ENCODE results near the gene VTN.

VTN gene

GRCh38 chr17:28370035-28370743, at the start of gene VTN:
VTN (minus strand) TSS chr17:28370307; CDS start chr17:28370203, 104 bp downstream.
- DNase-seq = no peak
- intact Hi-C loops (cut with DNase I) = no loop called here

DNA sequence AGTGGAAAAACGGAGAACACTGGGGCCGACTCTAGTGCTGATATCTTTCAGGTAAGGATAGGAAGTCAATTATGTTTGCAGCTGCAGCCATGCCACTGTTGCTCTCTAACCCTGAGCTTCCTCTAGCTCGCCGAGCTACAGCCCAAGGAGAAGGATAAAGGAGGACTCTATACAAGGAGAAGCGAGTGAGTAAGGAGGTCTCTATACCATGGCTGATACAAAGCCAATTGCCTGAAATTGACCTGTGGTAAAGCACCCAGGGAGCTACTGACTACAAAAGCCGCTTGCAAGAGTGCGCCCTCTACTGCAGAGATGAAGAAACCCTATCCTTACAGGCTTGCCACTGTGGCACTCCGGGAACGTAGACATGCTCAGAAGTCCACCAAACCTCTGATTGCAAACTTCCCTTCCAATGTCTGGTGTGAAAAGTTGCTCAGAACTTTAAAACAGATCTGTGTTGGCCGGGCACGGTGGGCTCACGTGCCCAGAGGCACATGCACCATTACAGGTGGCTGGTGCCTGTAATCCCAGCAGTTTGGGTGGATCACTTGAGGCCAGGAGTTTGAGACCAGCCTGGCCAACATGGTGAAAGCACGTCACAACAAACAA, 46.7 kb upstream of the VTN start:
- intact Hi-C loops (cut with DNase I) = no loop called here
- peak in 39 of 42 donors; percentile 20 to 80 (median 57) for DNase-seq

DNA sequence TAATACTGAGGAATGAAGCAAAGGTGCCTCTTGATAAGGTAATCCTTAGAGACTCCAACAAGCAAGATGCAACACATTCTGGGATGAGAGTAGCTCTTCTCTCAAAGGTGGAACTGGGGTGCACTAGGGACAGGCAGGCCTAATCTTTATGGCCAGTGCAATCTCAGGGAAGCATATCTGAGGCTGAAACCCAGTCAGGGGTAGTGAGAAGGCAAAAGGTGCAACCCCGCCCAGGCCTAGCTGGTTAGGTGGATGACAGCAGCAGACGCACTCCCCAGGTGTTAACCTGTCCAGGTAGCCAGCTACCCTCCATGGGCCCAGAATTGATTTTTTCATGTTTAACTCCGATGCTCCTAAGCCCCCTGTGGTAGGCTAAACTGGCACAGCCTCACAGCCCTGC, 45.8 kb upstream of the VTN start:
- DNase-seq = no peak
- intact Hi-C loops (cut with DNase I) = no loop called here

GRCh38 chr17:28413804-28414203, 43.7 kb upstream of the VTN start:
- intact Hi-C loops (cut with DNase I) = no loop called here
- no peak for DNase-seq

GRCh38 chr17:28412099-28412498, 42.0 kb upstream of the VTN start:
- no peak for DNase-seq
- intact Hi-C loops (cut with DNase I) = no loop called here

DNA sequence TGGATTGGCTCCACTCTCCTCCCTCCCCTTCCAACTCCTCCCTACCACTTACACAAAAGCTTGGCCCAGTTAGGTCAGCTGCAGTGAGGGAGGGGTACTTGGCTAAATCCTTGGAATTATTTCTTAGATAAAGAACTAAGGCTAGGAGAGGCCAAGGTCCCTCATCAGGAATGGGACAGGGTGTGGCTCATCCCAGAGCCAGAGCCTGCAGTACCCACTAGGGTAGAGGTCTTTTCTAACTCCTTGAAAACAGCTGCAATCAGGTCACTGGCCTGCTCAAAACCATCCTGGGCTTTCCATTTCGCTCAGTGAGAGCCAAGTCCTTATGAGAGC, 37.8 kb upstream of the VTN start:
- DNase-seq = no peak
- intact Hi-C loops (cut with DNase I) = no loop called here

DNA sequence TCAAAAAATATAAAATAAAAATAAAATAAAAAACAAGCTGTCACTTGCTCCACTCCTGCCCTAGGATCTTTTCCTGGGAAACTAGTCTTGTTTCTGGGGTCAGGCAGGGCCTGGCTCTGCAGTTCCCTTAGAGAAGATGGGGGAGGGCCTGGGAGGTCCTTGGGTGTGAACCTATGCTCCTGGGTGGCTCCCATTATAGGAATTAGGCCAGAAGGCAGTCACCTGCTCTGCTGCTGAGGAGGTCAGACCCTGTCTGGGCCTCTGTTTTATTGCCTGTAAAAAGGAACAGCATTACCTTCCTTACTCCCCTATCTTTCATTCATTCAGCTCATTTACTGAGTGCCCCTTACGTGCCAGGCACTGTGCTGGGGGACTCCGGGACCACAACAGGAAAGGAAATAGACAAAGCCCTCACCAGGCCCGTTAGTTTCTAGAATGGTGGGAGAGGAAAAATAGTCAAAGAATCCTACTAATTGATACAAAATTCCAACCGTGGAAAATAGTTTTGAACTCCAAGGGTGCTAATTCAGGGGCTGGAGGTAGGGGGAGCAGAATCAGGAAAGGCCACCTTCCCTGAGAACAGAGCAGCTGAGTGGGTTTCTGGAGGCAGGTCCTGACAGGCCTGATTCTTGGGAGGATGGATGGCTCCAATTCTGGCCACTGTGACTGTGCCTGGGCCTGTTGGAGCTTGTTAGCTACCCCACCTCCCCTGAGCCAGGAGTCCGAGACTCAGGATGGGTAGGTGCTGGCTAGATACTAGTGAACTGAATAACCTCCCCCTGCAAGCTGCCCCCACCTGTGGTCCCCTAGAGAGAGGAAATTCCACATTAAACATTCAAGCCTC, 37.2 kb upstream of the VTN start:
- intact Hi-C loops (cut with DNase I) = no loop called here

DNA sequence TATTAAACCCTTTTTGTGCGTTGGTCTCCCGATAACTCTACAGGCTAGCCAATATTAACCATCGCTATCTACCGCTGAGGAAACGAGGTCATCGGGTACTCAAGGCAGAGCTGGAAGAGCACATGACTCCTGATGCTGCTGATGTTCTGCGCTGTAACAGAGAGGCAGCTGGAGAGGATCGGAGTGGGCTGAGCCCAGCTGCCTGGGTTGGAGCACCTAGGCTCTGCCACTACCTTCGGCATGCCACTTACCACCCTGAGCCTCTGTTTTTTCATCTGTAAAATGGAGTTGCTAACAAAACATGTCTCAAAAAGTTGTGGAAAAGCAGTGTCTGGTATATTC, 36.3 kb upstream of the VTN start:
- DNase-seq = peak in 32 of 42 donors; percentile 14 to 81 (median 52)
- intact Hi-C loops (cut with DNase I) = no loop called here

More for the DNA sequence above, 37.2 kb upstream of the VTN start:
- no peak for DNase-seq

DNA sequence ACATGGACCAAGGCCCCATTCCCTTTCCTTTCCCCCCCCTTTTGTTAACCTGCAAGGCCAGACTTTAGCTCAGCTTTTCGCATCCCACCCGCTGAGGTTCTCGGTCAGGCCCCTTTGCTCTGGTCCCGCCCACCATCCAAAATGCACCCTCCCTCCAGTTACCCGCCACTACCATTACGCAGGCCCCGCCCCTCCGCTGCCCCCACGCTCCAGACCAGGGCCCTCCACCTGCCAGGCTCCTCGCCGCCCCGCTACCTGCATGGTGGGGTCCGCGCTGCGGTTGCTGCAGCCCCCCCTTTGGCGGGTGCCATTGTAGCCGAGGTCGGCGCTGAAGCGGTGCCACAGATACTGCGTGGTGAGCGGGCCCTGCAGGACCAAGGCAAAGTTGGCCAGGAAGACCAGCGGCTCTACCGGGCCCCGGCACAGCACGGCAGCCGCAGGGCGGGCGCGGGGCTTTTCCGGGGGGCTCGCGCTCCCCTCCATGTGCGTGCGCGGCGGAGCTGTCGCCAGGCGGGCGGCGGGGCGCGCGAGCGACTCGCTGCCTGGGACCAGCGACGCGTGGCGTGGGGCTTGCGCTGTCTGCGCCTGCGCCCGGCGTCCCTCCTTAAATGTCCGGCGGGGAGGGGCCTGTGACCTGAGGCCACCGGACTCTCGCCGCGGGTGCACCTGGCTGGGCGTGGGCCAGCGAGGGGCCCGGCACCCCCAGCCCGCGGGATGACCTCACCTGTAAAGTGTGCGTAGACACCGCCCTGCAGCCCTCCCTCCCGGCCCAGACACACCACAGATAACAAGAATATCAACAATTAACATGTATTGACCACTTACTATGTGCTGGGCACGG, 35.7 kb upstream of the VTN start, which contains the start of gene SLC46A1:
Gene SLC46A1 (minus strand): TSS at position 581 of the 841 bp plus-strand sequence. CDS start 98 bp downstream, at position 483.
- intact Hi-C loops (cut with DNase I) = no loop called here

DNA sequence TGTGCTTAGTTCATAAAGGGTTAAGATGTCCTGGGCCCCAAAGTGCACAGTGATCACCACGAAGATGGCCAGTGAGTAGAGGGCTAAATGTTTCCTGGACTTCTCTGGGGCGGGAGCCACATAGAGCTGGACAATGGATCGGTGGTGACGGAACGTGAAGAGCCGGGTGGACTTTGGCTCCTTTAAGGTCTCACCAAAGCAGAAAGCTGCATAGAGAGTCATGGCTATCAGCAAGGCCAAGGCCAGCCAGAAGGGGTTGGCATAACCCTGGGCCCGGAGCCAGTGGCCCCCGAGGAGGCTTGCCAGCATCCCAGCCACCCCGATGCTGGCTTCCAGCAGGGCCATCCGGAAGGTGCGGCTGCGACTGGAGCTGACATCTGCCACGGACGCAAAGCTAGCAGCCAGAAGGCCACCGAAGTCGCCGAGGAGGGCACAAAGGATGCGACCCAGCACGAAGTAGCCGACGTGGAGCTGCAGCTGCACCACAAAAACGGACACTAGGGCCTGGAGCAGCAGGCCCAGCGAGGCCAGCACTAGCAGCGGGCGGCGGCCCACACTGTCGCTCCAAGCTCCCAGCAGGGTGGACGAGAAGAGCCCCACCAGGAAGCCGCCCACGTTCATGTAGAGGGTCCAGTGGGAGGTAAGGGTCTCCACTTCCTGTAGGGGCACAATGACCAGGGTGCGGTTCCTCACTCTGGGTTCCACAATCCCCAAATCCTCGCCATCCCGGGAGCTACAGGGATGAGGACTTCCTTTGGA, 34.9 kb upstream of the VTN start:
- peak in 17 of 42 donors; percentile 11 to 63 (median 41) for DNase-seq
- intact Hi-C loops (cut with DNase I) = no loop called here

More for the DNA sequence above, 35.7 kb upstream of the VTN start, which contains the start of gene SLC46A1:
- peak; percentile 40 to 84 (median 71) for DNase-seq

DNA sequence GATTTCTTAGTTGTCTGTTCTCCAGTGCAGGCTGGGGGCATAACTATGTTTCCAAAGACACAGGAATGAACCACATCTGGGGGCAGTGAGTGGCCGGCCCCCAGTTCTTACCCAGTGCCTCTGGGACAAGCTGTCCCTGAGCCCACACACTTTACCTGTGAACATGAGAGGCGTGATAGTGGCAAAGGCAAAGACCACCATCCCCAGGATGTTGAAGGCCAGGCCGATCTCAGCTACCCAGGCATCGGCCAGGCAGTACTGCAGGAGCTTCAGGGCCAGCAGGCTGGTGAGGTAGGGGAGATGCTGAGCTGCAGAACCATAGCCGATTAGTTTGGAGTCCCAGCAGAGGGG, 34.3 kb upstream of the VTN start:
- intact Hi-C loops (cut with DNase I) = no loop called here
- DNase-seq = no peak

DNA sequence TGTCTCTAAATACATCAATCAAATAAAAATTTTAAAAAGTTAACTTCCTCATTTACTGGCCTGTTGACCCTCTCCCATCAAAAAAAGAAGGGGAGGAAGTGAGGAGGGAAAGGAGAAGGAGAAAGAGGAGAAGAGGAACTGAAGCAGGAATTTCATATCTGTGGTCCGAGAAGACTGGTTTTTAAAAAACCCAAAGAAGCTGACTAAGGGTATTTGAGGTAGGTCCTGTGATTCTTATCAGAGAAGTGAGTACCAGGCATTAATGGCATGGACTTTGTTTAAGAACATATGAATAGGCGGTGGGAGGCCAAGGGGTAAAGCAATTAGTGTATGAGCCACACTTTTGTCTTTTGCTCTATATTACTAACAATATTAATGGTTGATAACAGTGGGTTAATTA, 33.9 kb upstream of the VTN start:
- intact Hi-C loops (cut with DNase I) = no loop called here
- no peak for DNase-seq

GRCh38 chr17:28402844-28403243, 32.7 kb upstream of the VTN start:
- peak in 1 of 42 donors; percentile 20 for DNase-seq
- intact Hi-C loops (cut with DNase I) = no loop called here

DNA sequence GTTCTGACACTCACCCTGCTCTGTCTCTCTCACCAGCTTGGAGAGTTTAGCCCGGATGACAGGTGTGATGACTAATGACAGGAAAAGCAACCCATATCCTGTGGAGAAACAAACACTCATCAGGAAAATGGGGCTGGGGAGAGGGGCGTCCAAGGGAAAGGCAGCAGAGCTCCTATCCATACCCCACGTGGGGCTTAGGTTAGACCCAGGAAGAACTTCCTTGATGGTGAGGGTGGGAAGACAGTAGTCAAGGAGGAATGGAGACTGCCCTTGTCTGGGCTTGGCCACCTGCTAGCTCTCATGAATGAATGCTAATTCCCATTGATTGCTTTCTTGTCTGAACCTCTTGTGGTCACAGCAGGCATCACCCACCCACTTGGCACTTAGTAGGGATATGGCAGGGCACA, 32.1 kb upstream of the VTN start:
- intact Hi-C loops (cut with DNase I) = no loop called here
- no peak for DNase-seq

GRCh38 chr17:28399808-28400207, 29.7 kb upstream of the VTN start:
- intact Hi-C loops (cut with DNase I) = no loop called here
- no peak for DNase-seq

GRCh38 chr17:28398280-28398981, 28.3 kb upstream of the VTN start:
- DNase-seq = no peak
- intact Hi-C loops (cut with DNase I) = no loop called here

DNA sequence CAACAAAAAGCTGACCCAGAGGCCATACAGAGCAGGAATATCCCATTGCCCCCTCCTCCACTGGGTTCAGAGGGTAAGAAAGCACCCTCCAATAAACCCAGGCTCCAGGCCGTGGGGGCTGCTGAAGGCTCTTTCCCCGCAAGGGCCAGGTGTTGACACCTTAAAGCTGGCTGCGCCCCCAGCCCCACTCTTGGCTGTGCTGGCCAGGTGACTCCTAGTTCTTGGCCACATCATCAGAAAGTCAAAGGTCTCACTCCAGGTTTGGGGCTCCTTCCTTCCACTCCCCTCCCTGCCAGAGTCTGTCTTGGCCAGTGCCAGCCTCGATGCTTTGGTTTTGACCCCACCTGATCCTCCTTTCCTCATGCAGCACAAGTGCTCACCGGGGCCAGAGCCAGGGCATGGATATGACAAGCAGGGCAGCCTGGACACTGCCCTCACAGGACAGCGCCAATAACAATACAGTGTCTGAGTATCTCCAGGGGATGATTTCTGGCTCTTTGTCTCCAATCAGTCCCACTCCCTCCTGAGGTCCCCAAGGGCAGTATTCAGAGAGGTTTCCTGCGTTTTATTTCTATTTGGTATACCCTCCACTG, 27.7 kb upstream of the VTN start:
- no peak for DNase-seq
- intact Hi-C loops (cut with DNase I) = no loop called here

DNA sequence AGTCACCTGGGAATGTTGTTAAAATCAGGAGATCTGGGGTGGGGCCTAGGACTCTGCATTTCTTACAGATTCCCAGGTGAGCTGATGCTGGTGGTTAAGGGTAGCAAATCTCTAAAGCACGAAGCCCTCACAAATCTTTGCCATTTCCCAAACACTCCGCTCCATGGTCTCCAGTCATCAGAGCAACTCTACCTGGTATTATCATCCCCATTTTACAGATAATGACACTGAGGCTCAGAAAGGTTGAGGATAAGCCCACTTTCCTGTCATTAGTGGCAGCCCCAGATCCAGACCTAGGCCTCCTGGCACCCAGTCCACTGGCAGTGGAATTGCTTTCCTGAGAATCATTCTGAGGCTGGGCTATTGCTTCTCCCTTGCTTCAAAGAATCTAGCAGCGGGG, 27.2 kb upstream of the VTN start:
- intact Hi-C loops (cut with DNase I) = no loop called here
- DNase-seq = no peak

Measured in head of caudate nucleus (tissue), 42 donors.